Measurements from ENCODE around the gene KCNN2.

Gene KCNN2

DNA sequence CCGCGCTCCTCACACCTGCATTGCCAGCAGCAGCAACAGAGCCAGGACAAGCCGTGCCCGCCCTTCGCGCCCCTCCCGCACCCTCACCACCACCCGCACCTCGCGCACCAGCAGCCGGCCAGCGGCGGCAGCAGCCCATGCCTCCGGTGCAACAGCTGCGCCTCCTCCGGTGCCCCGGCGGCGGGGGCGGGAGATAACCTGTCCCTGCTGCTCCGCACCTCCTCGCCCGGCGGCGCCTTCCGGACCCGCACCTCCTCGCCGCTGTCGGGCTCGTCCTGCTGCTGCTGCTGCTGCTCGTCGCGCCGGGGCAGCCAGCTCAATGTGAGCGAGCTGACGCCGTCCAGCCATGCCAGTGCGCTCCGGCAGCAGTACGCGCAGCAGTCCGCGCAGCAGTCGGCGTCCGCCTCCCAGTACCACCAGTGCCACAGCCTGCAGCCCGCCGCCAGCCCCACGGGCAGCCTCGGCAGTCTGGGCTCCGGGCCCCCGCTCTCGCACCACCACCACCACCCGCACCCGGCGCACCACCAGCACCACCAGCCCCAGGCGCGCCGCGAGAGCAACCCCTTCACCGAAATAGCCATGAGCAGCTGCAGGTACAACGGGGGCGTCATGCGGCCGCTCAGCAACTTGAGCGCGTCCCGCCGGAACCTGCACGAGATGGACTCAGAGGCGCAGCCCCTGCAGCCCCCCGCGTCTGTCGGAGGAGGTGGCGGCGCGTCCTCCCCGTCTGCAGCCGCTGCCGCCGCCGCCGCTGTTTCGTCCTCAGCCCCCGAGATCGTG, 517 bp downstream of the KCNN2 start:
- no peak for DNase-seq (ENCODE audit: low read depth, low spot score)

DNA sequence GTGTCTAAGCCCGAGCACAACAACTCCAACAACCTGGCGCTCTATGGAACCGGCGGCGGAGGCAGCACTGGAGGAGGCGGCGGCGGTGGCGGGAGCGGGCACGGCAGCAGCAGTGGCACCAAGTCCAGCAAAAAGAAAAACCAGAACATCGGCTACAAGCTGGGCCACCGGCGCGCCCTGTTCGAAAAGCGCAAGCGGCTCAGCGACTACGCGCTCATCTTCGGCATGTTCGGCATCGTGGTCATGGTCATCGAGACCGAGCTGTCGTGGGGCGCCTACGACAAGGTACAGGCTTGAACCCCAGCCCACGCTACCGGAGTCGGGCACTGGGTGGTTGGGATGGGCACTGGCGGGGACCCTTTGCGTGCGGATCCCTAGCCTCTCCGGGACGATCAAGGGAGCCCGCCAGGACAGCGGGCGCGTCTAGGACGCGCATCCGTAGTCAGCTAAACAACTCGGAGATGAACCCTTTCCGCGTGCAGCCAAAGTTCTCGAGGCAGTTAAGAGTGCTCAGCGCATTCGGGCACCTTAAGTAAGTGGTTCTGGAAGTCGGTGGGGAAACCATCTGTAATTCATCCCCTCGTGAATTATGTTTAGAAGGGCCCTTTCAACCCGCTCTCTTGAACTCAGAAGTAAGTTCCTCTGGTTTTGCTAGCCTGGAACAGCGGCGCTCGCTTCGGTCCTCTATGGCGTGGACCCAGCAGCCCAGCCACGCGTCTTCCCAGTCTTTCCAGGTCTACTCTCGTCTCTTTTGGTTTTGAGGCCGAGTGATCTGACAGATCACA, 1.3 kb downstream of the KCNN2 start:
- peak; percentile 39 for DNase-seq (ENCODE audit: low read depth, low spot score)

DNA sequence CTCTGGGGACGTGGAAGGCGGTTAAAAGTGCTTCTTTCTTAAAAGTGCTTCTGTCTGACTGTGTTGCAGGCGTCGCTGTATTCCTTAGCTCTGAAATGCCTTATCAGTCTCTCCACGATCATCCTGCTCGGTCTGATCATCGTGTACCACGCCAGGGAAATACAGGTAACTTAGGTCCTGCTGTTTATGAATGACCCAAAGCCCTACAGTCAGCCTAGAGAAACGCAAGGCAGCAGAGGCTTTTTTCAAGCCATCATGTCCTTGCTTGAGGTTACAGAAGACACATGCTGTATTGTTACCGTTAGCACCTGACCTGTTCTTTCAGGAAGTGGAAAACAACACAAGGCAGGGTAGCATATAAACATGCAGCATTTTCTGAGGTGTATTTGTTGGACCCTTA, 2.0 kb downstream of the KCNN2 start:
- peak; percentile 16 for DNase-seq (ENCODE audit: low read depth, low spot score)

DNA sequence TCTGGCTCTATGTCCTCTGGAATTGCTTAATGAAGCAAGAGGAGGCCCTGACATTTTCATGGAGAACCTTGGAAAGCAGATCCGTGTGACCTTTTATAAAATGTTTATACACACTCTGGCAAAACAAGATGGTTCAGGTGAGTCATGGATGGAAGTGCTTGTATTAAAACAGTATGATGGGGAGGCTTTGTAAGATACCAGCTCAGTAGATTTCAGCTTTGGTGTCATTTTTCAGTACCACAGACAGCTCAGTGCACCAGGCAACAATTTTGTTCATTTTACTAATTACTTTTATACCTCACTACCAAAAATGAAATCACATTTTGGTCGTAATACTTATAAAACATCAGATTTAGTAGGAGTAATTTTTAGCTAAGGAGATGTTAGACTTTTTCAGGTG, 5.2 kb downstream of the KCNN2 start:
- no peak for DNase-seq (ENCODE audit: low read depth, low spot score)

DNA sequence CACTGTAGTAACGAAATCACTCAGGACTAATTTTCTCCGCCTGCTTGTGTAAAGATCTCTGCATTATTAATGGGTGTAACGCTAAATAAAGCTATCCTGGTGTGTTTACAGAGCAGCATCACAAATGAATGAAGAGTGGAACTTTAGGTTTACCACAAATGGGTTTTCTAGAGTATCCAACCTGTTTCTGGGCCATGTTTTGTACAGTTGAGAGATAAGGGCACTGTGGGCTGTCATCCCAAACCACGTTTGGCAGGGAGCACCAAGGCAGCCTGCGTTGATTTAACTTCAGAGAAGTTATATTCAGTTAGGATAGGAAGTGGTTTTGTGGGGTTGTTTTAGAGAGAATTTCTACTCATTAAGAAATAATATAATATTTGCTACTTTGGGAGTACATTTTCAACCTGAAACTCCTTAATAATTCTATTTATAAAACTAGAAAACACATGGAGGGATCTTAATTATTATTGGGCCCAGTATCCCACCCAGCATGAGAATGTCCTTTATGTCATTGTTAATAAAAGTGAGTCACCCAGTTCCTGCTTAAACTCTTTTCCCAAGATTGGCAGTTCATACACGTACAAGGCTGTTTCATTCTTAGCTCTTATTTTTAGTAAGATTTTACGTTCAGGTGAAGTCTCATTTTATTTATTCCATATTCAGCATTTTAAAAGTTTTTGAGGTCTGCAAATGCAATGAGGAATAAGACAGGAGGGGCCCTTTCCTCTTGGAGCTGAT, 8.0 kb downstream of the KCNN2 start:
- no peak for DNase-seq (ENCODE audit: low read depth, low spot score)

DNA sequence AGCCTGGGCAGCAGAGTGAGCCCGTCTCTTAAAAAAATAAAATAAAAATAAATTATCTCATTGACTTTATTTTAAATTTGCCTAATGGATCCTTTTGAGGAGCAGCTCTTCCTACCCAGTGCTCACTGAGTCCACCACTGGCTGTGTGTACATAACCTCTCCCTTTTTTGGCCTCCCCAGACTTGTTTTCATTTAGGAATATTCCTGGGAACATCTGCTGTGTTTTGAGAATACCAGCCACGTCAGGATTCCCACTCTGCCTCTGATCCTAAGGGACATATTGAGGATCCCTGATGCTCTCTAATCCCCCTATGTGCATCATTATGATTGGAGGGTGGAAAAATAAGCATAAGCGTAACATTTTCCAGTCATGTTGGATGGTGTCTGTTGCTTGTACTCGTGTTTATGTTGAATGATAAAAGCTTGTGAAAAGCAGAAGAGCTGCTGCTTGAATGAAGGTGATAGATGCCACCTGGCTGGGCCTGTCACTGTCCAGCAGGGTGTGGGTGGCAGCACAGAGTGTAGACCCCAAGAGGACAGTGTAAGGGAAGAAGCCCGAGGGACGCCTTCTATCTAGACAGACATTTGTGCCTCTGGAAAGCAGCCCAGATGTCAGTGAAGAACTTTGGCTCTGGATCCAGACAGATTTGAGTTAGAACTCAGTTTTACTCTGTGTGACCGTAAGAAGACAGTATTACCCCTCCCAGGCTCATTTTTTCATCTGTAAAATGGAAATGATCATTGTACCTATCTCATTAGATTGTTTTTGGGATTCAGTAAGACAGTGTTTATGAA, 15.4 kb downstream of the KCNN2 start:
- no peak for DNase-seq (ENCODE audit: low read depth, low spot score)

DNA sequence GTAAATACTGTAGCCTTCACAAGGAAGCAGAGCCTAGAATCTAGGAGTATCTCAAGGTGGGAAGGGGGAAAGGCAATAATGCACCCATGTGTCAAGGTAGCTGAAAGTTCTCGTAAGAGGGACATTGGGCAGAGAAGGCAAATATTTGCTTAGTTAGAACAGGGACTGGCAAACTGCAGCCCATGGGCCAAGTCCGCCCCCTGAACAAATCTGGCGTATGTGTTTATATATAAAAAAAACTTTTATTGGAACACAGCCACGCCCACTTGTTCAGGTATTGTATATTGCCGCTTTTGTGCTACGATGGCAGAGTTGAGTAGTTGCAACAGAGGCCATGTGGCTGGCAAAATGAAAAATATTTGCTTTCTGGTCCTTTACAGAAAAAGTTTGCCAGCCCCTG, 16.1 kb downstream of the KCNN2 start:
- no peak for DNase-seq (ENCODE audit: low read depth, low spot score)

DNA sequence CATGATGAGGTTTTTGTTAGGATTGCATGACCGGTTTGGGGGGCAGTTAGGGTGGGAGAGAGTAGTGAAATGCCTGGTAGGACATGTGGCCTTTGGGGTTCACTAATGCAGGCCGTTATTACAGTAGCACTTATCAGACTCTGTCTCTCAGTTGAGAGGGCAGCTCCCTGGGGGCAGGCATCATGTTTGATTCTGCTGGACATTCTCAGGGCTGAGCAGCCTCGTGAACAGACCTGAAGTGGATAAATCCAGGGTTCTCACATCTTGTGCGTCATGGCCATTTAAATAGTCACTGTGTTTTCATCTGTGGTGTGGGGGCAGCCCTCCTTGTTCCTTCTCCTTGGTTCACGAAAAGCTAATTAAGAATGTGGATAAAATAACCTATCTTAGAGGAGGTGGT, 18.9 kb downstream of the KCNN2 start:
- DNase-seq (ENCODE audit: low read depth, low spot score) = no peak

DNA sequence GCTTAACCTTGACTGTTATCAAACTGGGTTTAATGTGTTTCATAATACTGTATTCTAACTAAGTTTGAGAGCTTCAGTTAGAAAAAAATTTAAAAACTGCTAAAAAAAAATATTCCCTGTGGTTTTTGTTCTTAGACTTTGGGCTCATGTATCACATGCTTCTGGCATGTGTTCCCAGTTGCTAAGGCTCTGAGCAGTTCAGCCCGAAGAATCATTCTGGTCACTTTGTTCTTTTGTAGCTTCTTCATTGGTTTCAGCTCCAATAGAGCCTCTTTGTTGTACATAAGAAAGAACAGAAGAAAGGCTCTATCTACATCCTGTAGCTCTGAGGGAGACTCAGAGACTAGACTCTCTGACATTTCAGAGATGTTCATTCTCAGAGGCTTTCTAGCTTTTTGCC, 25.6 kb downstream of the KCNN2 start:
- no peak for DNase-seq (ENCODE audit: low read depth, low spot score)

DNA sequence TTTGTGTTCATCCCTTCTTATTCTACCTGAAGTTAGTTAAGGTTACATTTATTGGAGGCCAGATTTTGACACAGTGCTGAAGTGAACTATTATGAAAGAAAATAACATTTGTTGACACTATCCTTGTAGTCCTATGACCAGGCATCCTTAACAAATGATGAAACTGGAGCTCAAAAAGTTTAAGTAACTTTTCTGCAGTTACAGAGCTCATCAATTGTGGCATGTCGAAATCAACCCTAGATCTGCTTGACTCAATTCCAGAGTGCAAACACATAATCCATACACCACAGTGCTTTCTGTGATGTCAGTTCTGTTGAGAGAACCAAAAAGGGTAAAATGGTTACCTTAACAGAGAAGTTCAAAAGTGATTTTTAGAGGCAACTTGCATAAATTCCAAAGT, 28.6 kb downstream of the KCNN2 start:
- no peak for DNase-seq (ENCODE audit: low read depth, low spot score)

DNA sequence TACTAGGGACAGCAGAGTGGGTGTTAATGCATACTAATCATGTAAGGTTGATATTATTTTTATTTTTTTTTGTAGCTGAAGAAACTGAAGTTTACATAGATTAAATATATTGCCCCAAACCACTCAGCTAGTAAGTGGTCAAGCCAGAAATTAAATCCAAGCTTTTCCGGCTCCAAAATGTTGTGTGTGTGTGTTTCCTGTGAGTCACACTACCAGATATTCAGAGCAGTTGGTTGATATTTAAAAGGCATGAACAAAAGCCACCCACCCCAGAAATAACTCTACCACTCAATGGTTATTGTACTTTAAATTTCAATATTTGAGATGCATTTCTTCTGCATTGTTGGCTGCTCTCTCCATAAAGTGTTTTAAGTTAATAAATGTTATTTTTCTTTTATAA, 29.5 kb downstream of the KCNN2 start:
- no peak for DNase-seq (ENCODE audit: low read depth, low spot score)

DNA sequence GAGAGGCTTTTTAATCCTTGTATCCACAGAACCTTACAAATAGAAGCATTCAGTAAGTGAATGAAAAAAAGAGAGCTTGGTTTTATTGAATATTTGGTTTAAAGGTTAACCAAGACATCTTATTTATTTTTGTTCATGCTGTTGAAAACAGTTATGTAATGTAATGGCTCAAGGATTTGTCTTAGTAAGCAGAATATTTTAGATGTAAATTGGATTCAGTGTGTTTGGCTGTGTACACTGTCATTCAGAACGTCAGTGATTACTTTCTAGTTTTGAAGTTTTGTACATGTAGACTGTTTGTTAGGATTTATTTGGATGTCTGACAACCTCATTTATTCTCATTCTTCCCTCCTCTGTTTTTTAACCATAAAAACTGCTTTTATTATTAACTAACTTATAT, 31.3 kb downstream of the KCNN2 start:
- no peak for DNase-seq (ENCODE audit: low read depth, low spot score)

DNA sequence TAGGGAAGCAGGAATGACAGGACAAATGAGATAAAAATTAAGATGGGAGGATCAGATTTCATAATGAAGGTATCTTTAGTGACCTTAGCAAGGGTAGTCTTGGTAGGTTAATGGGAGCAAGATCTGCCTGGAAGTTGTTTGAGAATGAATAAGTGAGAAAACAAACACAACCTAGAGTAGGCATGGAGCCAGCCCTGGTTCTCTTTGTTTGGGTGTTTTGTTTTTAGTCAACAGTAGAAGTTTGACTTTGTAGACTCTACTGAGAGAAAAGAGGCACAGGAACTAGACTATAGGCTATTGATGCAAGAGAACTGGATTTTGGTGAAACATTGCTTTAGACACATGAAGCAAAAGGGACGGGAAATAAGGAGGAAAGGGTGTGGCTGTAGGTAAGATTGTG, 40.3 kb downstream of the KCNN2 start:
- no peak for DNase-seq (ENCODE audit: low read depth, low spot score)

DNA sequence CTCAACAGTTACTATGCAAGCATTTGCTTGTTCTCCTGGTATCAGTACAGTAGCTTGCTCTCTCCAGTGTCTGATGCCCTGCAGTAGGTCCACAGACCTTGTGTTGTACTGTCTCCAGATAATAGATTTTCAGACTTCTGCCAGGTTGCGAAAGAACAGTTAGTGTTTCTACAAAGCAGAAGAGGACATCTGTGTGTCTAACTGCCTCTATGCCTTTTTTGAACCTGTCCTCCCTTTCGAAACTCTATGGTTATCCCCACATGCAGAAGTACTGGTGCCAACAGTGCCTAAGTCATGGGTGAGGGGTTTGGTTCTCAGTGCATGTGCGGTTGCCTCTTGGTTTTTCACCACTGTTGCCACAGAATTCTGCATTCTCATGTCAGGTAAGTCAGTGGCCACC, 45.9 kb downstream of the KCNN2 start:
- no peak for DNase-seq (ENCODE audit: low read depth, low spot score)

DNA sequence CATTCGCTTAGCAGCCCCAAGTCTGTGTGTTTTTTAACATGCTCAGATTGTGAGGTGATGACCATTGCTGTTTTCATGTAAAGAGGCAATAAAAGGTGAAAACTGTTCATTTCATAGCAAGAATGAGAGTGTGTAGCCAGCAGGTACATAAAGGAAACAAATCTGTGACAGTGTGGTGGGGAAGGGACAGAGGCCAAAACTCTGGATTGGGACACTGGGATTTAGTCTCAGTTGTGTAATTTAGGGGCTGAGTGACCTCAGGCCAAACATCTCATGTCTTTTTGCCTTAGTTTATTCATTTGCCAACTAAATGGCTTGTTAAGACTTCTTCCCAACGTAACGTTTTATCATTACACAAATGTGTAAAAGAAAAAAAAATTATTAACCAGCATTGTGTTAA, 47.0 kb downstream of the KCNN2 start:
- no peak for DNase-seq (ENCODE audit: low read depth, low spot score)

DNA sequence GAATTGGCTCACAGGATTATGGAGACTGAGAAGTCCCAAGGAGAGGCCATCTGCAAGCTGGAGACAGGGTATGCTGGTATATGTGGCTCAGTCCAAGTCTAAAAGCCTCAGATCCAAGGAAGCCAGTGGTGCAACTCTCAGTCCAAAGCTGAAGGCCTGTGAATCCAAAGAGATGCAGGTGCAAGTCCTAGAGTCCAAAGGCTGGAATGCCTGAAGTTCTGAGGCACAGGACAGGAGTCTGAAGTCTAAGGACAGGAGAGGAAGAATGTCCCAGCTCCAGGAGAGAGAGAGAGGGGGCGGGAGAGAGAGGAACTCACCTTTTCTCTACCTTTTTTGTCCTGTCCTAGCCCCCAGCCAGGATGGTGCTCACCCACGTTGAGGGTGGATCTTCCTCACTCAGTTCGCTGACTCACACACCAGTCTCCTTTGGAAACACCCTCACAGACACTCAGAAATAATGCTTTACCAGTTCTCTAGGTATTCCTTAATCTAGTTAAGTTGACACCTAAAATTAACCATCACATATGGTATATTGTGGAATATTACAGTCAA, 49.6 kb downstream of the KCNN2 start:
- DNase-seq (ENCODE audit: low read depth, low spot score) = no peak

DNA sequence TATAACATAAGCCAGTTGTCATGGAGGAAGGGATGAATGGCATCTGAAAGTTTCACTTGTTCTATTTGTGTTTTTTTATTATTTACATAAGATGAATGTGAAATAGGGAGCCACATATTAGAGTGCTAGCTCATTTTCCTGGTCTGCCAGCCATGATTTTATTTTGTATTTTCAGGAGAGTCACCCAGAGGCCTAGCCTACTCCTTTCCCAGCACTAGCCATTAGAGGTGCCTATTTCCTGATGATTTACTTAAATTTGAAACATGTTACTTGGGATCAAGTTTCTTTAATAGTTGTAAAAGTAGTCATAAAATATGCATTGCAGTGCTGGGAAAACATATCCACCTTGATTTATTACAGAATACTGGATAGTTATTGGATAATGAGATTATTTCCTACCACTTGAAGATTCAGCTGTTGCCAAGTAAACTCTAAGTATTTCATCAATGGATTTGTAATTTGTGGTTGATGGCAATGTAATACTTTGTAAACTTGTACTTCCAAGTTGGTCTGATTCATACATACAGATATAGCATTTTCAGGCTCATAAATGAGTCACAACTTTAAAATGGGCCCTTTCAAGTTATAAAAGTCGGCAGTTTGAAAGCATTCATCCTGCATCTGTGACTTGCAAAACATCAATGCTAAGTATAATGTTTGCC, 50.8 kb downstream of the KCNN2 start:
- DNase-seq (ENCODE audit: low read depth, low spot score) = no peak

DNA sequence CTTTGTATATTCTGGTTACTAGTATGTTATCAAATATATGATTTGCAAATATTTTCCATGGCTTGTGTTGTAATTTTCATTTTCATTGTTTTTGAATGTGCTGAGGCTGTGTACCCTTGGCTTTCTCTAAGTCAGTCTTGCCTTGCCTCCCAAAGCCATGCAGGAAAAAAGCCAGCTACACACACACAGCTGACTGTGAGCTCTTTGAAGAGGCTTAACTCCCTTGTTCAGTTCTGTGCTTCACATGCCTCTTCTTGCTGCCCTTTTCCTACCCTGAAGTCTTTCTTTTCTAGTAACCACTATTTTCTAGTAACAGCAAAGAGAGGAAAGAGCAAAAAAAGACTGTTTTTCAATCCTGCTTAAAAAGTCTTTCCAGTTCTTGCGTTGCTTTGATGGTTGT, 53.9 kb downstream of the KCNN2 start:
- no peak for DNase-seq (ENCODE audit: low read depth, low spot score)

DNA sequence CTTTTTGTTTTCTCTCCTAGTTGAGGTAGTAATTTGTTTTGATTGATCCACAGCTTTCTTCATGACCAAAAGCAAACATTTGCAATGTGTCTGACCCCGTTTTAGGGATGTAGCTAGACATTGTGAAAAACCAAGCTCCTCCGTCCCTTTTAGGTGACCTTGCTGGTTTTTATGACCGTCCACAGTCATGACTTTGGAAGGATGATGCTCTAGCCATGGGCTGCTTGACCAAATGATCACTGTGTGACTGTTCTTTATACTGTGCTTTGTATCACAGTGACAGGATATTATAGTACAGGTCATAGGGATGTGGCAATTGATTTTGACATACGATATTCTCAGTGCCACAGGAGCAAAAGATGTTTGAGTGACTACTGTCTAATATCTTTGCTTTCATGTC, 54.4 kb downstream of the KCNN2 start:
- DNase-seq (ENCODE audit: low read depth, low spot score) = no peak

DNA sequence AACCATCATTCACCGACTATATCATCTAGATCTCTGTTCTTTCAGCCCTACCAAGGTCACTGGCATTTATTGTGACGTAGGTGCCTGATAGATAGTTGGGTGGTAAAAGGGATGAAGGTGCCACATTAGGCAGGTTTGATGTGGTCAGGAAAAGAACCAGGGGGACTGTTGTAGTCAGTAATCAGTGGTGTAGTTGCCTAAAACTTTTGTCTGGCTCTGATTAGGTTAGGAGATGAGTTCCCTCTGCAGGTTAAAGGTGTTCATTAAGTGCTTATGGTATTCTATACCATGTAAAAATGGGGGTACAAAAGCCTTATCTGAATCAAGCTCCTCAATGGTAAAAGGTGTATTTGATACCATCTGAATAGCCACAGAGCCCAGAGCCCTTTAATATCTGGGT, 55.6 kb downstream of the KCNN2 start:
- no peak for DNase-seq (ENCODE audit: low read depth, low spot score)
